Thyroid gland (tissue), 4 donors: ENCODE data around the gene MPP1.

Source experiments
- POLR2A ChIP-seq, 2 donors: fragments of 450-650 bp; IDR thresholded peaks; one replicate each; pipeline ENCODE4 v1.6.1; 2017; ENCODE audit warnings: antibody characterized with exemption in 2 of 2, mild to moderate bottlenecking in 2 of 2, moderate library complexity in 1 of 2
- TF ChIP-seq, protein P1 (sequence below), 6 experiments: fragments of 200-600 bp in 3 of 6; fragments of 450-650 bp in 3 of 6; sonication (generic) in 3 of 6; IDR thresholded peaks; one replicate each; pipeline ENCODE4 v1.5.1; 2016 to 2019; ENCODE audit warnings: antibody characterized with exemption in 6 of 6, mild to moderate bottlenecking in 2 of 6, inconsistent platforms in 1 of 6, moderate library complexity in 1 of 6

DNA sequence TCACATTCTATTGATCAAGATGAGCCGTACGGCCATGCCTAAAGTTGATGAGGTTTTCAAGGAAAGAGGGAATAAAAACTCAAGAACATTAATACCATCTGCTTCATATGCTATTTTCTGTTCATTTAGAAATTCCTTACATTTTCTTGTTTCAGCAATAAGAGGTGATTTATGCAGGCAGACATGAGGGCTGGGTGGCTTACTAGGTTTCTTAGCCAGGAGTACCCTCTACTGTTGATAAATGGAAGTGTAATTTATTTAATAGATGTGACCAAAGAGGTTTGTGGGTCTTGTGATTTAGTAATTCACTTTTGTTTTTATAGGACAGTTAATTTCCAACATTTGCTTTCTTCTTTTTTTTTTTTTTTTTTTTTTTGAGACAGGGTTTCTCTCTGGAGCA is 35.6 kb upstream of the MPP1 start:
- TF ChIP-seq POLR2A (IDR thresholded peaks at IDR 0.05) = no peak
- TF ChIP-seq, protein P1, sequence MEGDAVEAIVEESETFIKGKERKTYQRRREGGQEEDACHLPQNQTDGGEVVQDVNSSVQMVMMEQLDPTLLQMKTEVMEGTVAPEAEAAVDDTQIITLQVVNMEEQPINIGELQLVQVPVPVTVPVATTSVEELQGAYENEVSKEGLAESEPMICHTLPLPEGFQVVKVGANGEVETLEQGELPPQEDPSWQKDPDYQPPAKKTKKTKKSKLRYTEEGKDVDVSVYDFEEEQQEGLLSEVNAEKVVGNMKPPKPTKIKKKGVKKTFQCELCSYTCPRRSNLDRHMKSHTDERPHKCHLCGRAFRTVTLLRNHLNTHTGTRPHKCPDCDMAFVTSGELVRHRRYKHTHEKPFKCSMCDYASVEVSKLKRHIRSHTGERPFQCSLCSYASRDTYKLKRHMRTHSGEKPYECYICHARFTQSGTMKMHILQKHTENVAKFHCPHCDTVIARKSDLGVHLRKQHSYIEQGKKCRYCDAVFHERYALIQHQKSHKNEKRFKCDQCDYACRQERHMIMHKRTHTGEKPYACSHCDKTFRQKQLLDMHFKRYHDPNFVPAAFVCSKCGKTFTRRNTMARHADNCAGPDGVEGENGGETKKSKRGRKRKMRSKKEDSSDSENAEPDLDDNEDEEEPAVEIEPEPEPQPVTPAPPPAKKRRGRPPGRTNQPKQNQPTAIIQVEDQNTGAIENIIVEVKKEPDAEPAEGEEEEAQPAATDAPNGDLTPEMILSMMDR (IDR thresholded peaks at IDR 0.05) = peak in 4 of 6 experiments; percentile 45 to 68 (median 55)
